Left lung (tissue), 10 donors: ENCODE measurements around the gene MYG1. TPM values are rescaled to one million over a fixed set of nuclear protein-coding genes. Genes with fewer than 3 reads are reported as not detected.
"Not testable (repeated sequence)": the region's sequence is repeated elsewhere in the genome, so short reads cannot be mapped to it uniquely, and the experiment has no call there.

Experiments used
- ATAC-seq: fragments of 200-7000 bp; cut with Tn5 transposase; one replicate; pipeline ENCODE4 v1.9.1; 2020; ENCODE audit warnings: moderate library complexity
- DNase-seq, 4 donors: peaks; one replicate each; pipeline ENCODE4 v3.0.0-alpha.2; 2013 to 2020
- H3K27ac ChIP-seq, 2 donors: fragments of 200-600 bp; sonication (generic) in 1 of 2; one replicate each; pipeline versions ENCODE4 v1.5.0 to v1.8.0; 2020 to 2021
- H3K27me3 ChIP-seq, 2 donors: fragments of 200-600 bp; sonication (generic) in 1 of 2; one replicate each; pipeline versions ENCODE4 v1.5.0 to v1.8.0; 2020 to 2021
- H3K36me3 ChIP-seq, 2 donors: fragments of 200-600 bp; sonication (generic) in 1 of 2; one replicate each; pipeline versions ENCODE4 v1.5.0 to v1.8.0; 2020 to 2021
- H3K4me1 ChIP-seq, 2 donors: fragments of 200-600 bp; one replicate each; pipeline ENCODE4 v1.8.0; 2021
- H3K4me3 ChIP-seq, 2 donors: fragments of 200-600 bp; sonication (generic) in 1 of 2; one replicate each; pipeline versions ENCODE4 v1.5.0 to v1.8.0; 2020 to 2021; ENCODE audit warnings: mild to moderate bottlenecking in 1 of 2
- H3K9me3 ChIP-seq, 2 donors: fragments of 200-600 bp; sonication (generic) in 1 of 2; one replicate each; pipeline versions ENCODE4 v1.5.0 to v1.8.0; 2020 to 2021
- CTCF ChIP-seq, 2 donors: fragments of 200-600 bp; sonication (generic) in 1 of 2; IDR thresholded peaks; one replicate each; pipeline versions ENCODE4 v1.5.0 to v1.8.0; 2021; ENCODE audit warnings: antibody characterized with exemption in 2 of 2
- intact Hi-C, 2 donors: fragments of 100-400 bp; cut with DNase I; formaldehyde crosslinking; loops; one replicate each; pipeline versions ENCODE4 v1.11.2 to v1.14.2; 2022
- polyA plus RNA-seq, 6 donors: library from polyadenylated mRNA; unstranded; fragments of 120-200 nt; gene quantifications; one replicate each; pipeline ENCODE4 v1.2.1, GENCODE V29; 2013; ENCODE audit not compliant: insufficient read length in 6 of 6
- total RNA-seq, 2 donors: library from RNA; stranded (reverse); fragmentation: NEBNext Ultra II Directional; extraction: Animal tissue kit (Norgen Biotek cat#: 25700); gene quantifications; one replicate each; pipeline ENCODE4 v1.2.1, GENCODE V29; 2021
- donor health status: DM: no; HTN: yes; CAD: no.
- donor health status: DM: no; HTN: no; CAD: no.

The MYG1 gene
- total and polyA plus RNA-seq, 8 donors, result 27.7 to 51.0 (median 46.7) TPM

GRCh38 chr12:53292426-53292825 is 7.1 kb upstream of the MYG1 start:
- no peak for TF ChIP-seq CTCF (IDR thresholded peaks at IDR 0.05)
- Histone ChIP-seq H3K27ac (no peak overlapping the region), H3K36me3 (peaks cover 0 to 11% of the 10 kb centered on the region in 2 donors), H3K4me1 (peaks cover 13 to 29% of the 10 kb centered on the region in 2 donors), H3K9me3 (no peaks in the 10 kb centered on the region), H3K27me3 (no peaks in the 10 kb centered on the region), H3K4me3 (no peak overlapping the region)
- DNase-seq, result no peak
- intact Hi-C loops, result no loop called here
- ATAC-seq, result no peak

- ATAC-seq (peak; percentile 92), DNase-seq (peak; percentile 88 to 98 (median 94))
- H3K4me1 ChIP-seq, result peaks cover 19 to 51% of the 10 kb centered on the region in 2 donors
- no peaks in the 10 kb centered on the region for H3K9me3 ChIP-seq
- TF ChIP-seq CTCF (IDR thresholded peaks at IDR 0.05), result peak in 1 of 2 donors; percentile 51
- H3K4me3 ChIP-seq, result peak within 1 kb of the TSS; percentile 65 to 75
- peaks cover 0 to 12% of the 10 kb centered on the region in 2 donors for H3K36me3 ChIP-seq
- intact Hi-C loops, result no loop called here
- H3K27ac ChIP-seq, result peak within 1 kb of the TSS; percentile 88 to 92
- no peaks in the 10 kb centered on the region for H3K27me3 ChIP-seq
Observed at GRCh38 chr12:53295070-53295890, 4.2 kb upstream of the MYG1 start, which contains the start of gene PFDN5. TSS of gene PFDN5 (plus strand) at chr12:53295542. CDS start at chr12:53295568, 26 bp downstream.

GRCh38 chr12:53295891-53296219 is 3.6 kb upstream of the MYG1 start:
- H3K4me1 ChIP-seq, result peaks cover 25 to 57% of the 10 kb centered on the region in 2 donors
- peak; percentile 1 for ATAC-seq

GRCh38 chr12:53297106-53297505 is 2.4 kb upstream of the MYG1 start:
- peak overlapping the region in 1 of 2 donors; percentile 65 for H3K4me3 ChIP-seq
- H3K36me3 ChIP-seq, result peaks cover 0 to 19% of the 10 kb centered on the region in 2 donors
- H3K9me3 ChIP-seq, intact Hi-C loops, DNase-seq, H3K27me3 ChIP-seq, ATAC-seq: not testable (repeated sequence)
- peak overlapping the region; percentile 70 to 91 for H3K27ac ChIP-seq
- peaks cover 26 to 69% of the 10 kb centered on the region in 2 donors for H3K4me1 ChIP-seq

More at GRCh38 chr12:53295891-53296219, 3.6 kb upstream of the MYG1 start:
- no peaks in the 10 kb centered on the region for H3K27me3 ChIP-seq
- intact Hi-C loops, result no loop called here
- peak overlapping the region; percentile 65 to 75 for H3K4me3 ChIP-seq
- no peak for TF ChIP-seq CTCF (IDR thresholded peaks at IDR 0.05)
- no peaks in the 10 kb centered on the region for H3K9me3 ChIP-seq
- H3K36me3 ChIP-seq, result peaks cover 0 to 12% of the 10 kb centered on the region in 2 donors
- H3K27ac ChIP-seq, result peak overlapping the region; percentile 88 to 92
- no peak for DNase-seq

- ATAC-seq (no peak), DNase-seq (no peak)
- no peaks in the 10 kb centered on the region for H3K27me3 ChIP-seq
- peaks cover 26 to 76% of the 10 kb centered on the region in 2 donors for H3K4me1 ChIP-seq
- no peak for TF ChIP-seq CTCF (IDR thresholded peaks at IDR 0.05)
- H3K9me3 ChIP-seq, result no peaks in the 10 kb centered on the region
- H3K4me3 ChIP-seq, result no peak overlapping the region
- intact Hi-C loops, result no loop called here
- peaks cover 0 to 29% of the 10 kb centered on the region in 2 donors for H3K36me3 ChIP-seq
- peak overlapping the region; percentile 70 to 91 for H3K27ac ChIP-seq
Observed at GRCh38 chr12:53298164-53298563, 1.3 kb upstream of the MYG1 start.
